ENCODE measurements around the gene HSD17B8.

HSD17B8 gene

DNA sequence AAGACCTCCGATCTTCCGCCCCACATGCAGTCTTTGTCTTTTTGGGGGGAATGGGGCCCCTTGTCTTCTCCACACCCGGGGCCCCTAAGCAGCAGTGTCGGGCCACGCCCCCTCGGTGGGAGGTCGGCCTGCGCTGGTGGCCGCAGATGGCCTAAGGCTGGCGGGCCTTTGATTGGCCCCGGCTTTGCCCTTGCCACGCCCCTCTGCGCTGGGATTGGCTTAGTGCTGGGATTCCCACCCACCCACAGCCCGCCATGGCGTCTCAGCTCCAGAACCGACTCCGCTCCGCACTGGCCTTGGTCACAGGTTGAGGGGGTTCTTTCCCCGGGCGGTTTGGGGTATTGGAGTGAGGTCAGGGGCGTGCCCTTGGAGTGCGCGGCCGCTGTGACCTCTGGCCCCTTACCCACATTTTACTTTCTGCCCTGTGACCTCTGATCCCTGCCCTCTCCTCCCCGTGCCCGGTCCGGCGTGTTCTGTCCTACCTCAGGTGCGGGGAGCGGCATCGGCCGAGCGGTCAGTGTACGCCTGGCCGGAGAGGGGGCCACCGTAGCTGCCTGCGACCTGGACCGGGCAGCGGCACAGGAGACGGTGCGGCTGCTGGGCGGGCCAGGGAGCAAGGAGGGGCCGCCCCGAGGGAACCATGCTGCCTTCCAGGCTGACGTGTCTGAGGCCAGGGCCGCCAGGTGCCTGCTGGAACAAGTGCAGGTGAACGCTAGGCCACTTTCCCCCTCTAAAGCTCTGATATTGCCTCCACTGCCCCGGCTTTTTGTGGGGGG, at the start of gene HSD17B8:
Gene HSD17B8, plus strand, starts transcription at position 241 of the 776 bp plus-strand sequence. Its CDS starts 14 bp downstream, at position 255.
- DNase-seq (ENCODE audit: low read depth): peak; percentile 83

DNA sequence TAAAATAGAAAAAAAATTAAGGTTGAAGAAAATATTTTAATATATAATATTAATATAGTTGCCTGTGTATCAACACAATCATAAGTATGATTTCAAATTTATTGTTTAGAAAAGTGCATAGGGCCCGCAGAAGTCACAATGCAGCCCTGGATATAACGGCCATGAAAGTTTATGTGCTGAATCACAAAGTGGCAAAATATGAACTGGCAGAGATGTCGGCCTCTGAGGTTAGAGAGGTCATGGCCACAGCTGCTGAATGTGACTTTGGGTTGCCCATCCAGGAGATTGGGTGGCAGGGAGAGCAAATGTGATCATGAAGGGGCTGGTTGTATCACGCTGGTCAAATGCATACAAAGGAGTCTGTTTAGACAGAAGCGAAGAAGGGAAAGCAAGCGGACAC, 47.9 kb upstream of the HSD17B8 start:
- no peak for DNase-seq (ENCODE audit: low read depth)

DNA sequence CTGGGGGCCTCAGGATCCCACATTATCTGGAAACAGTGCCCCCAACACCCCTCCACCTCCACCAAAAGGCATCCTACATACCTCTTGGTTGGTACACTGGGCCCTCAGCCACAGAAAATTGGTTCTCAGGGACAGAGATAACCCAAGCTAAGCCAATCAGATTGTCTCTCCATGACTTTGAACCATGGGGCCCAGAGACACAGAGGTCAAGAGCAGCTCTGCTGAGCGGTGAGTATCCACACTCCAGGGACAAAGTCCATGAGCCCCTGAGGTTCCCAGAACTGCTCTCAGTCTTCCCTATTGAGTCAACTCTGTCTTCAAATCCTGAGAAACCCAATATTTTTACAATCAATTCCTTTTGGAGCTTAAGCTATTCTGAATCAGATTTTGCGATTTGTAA, 47.5 kb upstream of the HSD17B8 start:
- DNase-seq (ENCODE audit: low read depth): no peak

DNA sequence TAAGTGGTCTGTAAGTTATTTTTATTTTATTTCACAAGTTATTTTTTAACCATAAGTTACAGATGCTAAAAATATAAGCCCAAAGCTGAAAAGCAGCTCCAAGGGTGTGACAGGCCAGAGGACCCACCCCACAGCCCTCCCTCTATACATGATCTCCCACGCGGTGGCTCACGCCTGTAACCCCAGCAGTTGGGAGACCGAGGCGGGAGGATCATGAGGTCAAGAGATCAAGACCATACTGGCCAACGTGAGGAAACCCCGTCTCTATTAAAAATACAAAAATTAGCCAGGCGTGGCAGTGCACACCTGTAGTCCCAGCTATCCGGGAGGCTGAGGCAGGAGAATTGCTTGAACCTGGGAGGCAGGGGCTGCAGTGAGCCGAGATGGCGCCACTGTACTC, 44.4 kb upstream of the HSD17B8 start:
- DNase-seq (ENCODE audit: low read depth): no peak

DNA sequence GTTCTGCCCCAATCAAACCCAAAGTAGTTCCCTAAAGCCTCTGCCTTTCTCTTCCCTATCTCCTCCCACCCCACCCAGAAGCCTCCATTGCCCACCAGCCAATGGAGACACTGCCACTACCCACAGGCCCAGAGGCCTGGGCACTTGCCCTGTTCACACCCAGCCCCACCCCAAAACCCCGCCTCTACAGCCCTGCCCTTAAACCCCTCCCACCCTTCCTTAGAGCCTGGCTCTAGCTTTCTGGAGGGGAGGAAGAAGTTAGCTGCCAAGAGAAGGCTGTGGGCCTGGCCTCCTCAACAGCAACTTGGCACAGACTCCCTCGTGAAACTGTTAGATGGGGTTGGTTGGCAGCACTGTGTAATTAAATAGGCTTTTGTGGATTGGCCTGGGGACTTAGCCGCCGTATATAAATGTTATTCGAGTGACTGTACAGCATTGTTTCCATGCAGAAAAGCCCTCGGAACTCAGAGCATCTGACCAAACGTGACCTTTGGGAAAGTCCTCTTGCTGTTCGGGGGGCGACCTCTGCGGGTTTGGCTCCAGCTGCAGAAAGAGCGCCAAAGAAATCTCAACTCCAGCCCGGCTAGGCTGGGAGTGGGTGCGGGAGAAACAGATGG, 43.6 kb upstream of the HSD17B8 start:
- DNase-seq (ENCODE audit: low read depth): no peak

DNA sequence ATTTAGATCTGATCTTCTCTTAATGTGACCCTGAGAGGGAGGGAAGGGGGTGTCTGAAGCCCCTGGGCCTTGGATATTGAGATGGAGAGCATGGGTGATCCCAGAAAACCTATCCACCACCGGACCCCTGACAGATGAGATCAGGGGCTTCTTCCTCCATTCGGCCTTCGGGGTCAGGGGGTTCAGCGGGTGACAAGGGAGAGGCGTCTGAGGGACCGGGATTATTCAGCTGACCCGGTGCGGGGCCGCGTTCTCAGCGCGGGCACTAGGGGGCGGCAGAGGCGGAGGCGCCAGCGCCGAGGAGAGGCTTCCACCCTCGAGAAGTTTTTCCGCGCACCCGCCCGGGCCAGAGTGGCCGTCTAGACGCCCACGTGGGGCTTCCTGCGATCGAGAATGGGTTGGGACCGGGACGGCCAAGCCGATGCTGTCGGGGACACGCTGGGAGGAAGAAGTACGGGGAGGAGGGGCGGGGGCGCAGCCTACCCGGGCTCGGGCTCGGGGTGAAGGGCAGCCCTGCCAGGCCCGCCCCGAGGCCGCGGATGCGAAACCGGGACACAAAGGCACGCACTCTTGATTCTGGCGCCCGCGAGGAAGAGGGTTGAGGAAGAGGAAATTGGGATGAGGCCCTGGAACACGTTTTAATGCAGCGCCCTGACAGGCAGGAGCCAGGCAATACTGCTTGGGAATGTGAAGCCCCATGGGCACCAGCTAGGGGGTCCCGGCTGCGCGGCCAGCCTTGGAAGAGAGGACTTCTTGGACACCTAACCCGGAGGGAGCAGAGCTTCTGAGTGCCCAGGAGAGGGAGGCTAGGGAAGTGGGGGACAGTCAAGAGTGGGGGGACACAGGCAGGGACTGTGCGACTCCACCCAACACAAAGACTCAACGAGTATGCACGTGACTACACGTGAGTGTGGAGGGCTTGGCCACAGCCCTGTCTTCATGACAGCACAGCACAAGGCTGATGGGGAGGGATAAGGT, 42.8 kb upstream of the HSD17B8 start:
- DNase-seq (ENCODE audit: low read depth): peak; percentile 74

DNA sequence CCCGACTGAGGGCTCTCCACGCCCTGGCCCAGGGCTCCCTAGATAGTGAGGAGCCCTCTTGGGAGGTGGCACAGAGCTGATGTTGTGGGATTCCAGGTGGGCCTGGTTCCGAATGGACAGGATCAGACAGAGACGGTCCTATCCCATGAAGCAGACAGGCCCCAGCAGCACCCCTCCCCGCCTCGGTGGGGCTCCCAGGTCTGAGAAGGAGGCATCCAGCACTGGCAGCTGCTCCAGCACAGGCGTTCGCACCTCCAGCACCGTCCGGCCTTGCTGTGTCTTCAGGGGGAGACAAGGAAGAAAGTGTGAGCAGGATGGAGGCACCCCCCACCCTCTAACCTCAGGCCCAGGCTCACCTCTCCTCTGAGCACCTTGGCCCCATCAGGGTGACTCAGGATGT, 40.9 kb upstream of the HSD17B8 start:
- no peak for DNase-seq (ENCODE audit: low read depth)

DNA sequence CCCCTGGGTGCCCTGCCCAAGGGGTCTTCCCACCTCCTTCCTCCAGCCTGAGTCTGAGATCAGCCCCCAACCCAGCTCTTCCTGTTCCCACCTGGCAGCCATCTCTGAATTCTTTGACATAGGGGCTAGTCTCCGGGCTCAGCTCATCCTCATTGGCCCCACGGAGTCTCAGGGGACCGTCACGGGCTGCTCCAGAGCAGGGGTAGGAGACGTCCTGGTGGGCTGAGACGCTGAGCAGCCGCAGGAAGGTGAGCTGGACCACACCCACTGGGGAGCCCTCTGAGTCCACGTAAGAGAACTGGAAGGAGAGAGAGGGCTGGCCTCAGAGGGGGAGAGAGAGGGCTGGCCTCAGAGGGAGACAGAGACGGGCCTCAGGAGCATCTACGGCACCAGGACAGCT, 40.3 kb upstream of the HSD17B8 start:
- DNase-seq (ENCODE audit: low read depth): no peak

DNA sequence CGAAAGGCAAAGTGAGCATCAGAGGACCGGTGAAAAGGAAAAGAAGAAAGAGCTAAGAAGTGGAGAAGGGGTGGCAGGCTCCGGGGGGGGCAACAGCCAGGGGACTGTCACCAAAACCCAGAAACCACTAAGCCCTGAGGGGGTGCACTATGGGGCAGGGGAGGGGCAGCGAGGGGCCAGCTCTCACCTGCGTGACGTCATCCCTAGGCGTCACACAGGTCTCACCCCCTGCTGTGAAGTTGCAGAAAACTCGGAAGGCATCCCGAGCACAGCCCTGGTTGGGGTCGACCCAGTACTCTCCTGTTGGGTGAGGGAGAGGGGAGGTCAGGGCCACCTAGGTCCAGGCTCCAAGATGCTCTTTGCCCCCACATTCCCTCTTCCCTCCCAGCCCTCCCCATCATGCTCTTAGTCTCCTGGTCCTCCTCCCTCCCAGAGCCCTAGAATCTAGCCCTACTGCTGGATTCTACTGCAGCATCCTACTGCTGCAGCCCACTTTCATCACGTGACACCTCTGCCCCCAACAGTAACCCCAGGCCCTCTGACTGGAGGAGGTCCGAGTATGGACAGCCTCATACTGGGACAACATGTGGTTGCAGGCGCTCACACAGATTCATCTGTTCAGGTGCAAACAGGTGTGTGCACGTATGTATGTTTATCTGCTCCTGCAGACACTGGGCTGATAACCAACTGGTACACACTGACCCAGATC, 39.6 kb upstream of the HSD17B8 start:
- DNase-seq (ENCODE audit: low read depth): no peak

DNA sequence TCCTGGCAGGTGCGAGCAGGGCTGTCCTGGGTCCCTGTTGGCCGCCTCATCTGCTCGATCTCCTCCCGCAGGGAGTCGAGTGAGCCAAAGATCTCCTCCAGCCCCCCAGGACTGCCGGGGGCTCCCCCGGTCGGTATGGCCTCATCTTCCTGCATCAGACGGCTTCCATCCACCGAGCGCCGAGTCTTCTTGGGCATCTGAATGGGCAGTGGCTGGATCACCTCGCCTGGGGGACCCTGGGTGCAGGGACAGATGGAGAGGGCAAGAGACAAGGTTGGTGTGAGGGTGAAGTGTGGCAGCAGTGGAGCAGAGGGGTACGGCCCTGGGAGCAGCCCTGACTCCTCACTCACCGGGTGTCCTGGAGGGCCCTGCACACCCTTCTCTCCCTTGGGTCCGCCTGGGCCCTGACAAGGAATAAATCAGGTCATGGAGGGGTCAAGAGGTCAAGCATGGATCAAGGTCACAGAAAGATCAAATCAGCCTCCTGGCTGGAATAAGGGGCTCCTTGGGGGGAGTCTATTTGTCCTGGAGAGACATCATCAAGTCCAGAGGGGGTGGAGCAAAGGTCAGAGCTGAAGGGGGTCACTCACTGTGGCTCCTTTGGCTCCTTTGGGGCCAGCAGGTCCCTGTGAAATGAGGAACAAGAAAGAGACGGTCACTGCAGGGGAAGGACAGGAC, 38.7 kb upstream of the HSD17B8 start:
- DNase-seq (ENCODE audit: low read depth): no peak

DNA sequence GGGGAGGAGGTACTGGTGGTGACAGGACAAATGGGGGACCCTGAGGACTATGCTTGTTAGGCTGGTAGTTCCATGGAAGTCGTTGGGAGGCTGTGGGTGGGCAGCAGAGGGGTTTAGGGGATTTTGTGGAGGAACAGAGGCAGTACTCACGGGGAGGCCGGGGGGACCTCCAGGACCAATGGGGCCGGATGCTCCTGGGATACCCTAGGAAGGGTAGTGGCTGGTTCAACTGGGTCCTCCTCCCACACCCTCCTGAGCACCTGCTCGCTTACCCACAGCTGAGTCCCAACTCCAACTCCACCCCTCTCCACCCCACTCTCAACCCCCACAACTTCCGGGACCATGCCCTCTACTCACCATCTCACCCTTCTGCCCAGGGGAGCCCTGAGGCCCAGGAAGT, 38.1 kb upstream of the HSD17B8 start:
- no peak for DNase-seq (ENCODE audit: low read depth)

DNA sequence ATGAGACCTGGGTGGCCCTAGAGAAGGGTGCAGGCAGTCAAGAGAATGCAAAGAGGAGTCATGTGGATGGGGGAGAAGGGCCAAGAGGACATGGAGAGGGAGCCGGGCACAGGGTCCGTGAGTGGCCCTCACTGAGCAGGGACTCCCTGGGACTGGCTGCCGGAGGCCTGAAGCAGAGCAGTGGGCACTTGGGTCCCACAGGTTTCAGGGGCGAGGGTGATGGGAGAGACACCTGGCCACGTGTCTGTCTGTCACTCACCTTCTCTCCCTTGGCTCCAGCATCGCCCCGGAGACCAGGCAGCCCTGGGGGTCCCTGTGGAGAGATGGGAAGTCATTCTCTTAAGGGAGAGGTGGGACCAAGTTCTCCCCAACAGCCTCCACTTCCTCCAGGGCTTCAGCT, 37.6 kb upstream of the HSD17B8 start:
- DNase-seq (ENCODE audit: low read depth): no peak

DNA sequence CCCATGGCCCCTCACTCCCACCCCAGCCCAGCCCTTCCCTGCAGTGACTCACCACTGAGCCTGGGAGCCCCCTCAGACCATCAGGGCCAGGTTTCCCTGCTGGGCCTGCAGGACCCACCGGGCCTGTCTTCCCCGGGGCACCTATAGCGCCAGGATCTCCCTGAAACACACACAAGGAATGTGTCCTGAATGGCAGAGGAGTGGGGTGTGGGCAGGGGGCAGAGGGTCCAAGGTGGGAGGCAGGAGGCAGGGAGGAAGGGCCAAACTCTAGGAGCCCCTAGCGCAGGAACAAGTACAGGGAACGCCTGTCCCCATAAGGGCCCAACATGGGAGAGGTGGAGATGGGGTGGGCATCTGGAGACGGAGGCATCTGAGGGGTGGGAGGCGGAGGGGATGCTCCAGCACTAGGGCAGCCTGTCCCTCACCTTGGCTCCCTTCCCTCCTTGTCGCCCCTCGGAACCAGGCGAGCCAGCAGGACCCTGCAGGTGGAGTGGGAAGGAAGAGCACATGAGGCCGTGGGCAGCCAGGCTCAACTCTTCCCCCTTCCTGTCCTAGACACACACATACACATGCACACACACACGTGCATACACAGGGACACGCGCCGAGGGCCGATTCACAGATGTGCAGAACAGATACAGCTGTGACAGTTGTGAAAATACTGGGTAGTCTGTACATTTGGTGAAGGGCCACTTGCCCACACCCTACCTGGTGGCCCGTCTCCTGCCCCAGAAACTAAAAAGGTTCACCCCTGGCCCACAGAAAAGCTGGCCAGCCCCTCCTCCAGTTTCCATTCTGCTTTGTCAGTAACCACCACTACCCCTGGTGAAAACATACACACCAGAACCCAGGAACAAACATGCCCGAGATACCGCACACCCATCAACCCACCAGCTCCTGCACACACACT, 36.8 kb upstream of the HSD17B8 start:
- no peak for DNase-seq (ENCODE audit: low read depth)

DNA sequence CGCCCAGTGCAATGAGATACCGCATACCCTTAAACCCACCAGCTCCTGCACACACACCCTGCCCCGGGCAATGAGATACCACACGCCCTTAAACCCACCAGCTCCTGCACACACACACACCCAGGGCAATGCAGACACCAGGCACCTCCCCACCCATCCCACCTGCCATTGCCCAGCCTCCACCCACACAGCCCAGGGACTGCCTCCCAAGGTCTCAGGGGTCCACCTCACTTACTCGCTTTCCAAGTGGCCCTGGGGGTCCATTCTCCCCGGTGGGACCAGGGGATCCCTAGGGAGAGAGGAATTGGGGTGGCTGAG, 36.2 kb upstream of the HSD17B8 start:
- DNase-seq (ENCODE audit: low read depth): no peak

DNA sequence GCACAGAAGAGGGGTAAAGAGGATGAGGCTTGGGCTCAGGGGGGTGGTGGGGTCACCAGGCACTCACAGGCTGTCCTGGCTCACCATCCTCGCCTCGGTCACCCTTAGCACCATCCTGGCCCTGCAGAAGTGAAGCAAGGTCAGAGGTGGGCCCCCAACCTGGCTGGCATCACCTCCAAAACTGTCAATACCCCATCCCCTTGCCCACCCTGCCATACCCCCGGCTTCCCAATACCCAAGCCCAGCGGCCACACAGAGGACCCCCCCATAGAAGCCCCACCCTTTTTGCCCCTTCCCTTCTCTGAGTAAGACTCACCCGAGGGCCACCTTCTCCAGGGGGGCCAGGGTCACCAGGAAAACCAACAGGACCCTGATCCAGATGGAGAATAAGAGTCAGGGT, 35.8 kb upstream of the HSD17B8 start:
- no peak for DNase-seq (ENCODE audit: low read depth)

DNA sequence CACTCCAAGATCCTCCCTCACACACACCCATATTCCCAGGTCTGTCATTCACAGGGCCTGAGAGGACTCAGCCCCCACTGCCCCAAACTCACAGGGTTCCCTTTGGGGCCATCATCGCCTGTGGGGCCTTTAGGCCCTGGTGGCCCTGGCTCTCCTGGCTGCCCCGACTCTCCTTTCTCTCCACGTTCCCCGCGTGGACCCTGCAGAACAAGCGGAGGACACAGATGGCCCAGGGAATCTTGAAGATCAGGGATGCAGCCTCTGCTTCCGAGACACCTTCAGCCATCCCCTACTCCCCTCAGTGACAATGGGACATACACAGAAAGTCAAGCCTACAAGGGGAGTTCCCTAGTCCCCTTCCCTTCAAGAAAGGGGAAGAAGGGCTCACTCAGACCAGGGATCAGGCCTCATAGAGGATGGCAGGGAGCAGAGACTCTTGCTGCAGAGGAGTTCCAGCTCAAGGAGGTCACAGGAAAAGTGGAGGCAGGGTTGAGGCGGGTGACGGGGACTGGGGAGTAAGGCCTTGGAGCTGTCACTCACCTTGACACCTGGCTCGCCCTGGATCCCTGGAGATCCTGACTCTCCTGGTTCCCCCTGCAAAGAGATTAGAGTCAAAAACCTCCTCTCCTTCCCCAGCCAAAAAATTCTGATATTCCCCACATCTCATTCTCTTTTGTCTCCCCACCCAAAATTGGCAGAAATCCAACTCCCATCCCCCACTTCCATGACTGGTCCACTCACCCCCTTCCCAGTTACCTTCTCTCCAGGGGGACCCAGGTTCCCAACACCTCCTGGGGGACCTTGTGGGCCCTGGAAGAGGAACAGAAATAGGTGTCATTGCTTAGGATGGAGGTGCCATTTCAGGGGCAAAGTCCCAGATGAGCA, 34.9 kb upstream of the HSD17B8 start:
- DNase-seq (ENCODE audit: low read depth): no peak

DNA sequence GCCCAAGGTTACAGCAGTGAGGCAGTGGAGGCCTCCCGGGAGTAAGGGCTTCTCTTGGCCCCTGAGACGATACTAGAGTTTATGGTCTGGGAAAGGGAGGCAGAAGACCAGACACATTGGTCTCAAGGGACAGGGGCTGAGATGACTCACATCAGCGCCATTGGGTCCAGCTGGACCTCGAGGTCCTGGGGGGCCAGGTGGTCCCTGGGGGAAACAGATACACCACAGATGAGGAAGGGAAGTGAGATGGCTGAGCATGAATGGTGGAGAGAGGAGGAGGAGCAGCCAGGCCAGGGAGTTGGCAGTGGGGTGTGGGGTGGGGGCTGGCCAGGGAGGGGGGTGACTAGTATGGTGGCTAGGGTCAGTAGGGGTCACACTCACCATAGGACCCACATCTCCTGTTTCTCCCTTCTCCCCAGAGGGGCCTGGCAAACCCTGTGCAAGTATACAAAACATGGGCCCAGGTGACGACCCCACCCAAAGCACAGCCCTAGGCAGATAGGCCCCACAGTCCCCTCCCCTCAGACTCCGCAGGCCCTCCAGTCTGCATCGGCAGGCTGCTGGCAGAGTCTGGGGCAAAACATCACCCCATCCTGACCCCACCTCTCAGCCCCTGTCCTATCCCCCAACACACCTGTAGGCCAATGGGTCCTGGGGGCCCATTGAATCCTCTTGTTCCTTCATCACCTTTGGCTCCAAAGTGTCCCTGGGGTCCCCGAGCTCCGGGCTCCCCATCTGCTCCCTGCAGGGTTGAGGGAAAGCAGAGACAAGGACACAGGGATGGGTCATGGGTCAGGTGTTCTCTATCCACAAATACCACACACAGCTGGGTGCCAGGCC, 34.1 kb upstream of the HSD17B8 start:
- no peak for DNase-seq (ENCODE audit: low read depth)

DNA sequence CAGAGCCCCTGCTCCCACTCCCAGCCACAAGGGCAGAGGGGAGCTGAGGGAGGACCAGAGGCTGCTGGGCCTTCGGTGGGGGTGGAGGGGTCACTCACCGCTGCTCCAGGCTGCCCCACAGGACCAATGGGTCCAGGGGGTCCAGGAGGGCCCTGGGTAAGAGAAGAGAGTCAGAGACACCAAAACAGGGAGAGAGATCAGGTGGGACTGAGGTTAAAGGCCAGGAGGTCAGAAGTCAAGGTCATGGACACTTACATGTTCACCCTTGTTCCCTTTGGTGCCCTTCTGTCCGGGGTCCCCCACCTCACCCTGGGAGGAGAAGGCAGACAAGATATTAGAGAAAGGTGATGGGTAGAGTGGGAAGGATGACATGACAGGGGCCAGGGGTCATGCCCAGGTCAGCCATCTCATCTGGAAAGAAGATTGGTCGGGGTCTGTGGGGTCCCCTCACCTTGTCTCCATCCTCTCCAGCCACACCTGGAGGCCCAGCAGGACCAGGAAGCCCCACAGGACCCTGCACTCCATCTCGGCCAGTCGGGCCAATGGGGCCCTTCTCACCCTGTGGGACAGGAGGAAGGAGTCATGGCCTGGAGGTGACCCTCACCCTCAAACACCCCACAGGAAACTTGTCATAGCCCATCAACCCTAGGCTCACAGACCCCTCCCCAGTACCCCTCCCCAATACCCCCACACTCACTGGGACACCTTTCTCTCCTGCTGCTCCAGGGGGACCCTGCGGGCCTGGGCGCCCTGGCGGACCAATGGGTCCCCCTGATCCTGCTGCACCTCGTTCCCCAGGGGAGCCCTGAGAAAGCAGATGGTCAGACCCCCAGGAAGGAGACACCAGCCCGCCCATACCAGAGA, 33.2 kb upstream of the HSD17B8 start:
- no peak for DNase-seq (ENCODE audit: low read depth)

Data from activated T-helper 1 cell treated with Interleukin-2 at 50 U/mL for 16 hours (primary cell).